BLaER1 (cell line): ENCODE data around the gene SLC17A4.

ENCODE experiments used
- H3K27ac ChIP-seq: shearing (Covaris generic); formaldehyde crosslinking; 2 replicates; pipeline ENCODE4 v1.8.1; 2022
- H3K27me3 ChIP-seq: shearing (Covaris generic); formaldehyde crosslinking; 2 replicates; pipeline ENCODE4 v1.8.1; 2022
- H3K36me3 ChIP-seq: shearing (Covaris generic); formaldehyde crosslinking; 2 replicates; pipeline ENCODE4 v1.8.1; 2022
- H3K4me1 ChIP-seq: shearing (Covaris generic); formaldehyde crosslinking; 2 replicates; pipeline ENCODE4 v1.8.1; 2022
- H3K4me2 ChIP-seq: shearing (Covaris generic); formaldehyde crosslinking; 2 replicates; pipeline ENCODE4 v1.8.1; 2022
- H3K4me3 ChIP-seq: shearing (Covaris generic); formaldehyde crosslinking; 2 replicates; pipeline ENCODE4 v1.8.1; 2022
- H3K9ac ChIP-seq: shearing (Covaris generic); formaldehyde crosslinking; 2 replicates; pipeline ENCODE4 v1.8.1; 2022
- H3K9me3 ChIP-seq: shearing (Covaris generic); formaldehyde crosslinking; 2 replicates; pipeline ENCODE4 v1.8.1; 2022
- H4K20me1 ChIP-seq: shearing (Covaris generic); formaldehyde crosslinking; 2 replicates; pipeline ENCODE4 v1.8.1; 2022
- Cebpa-rat ChIP-seq: shearing (Covaris generic); IDR thresholded peaks from 2 replicates; pipeline ENCODE4 v1.8.1; 2022

The SLC17A4 gene

GRCh38 chr6:25774120-25774715 lies 19.7 kb downstream of the SLC17A4 start:
- H3K27ac ChIP-seq, result no peak overlapping the region
- no peaks in the 10 kb centered on the region for H3K36me3 ChIP-seq
- H3K27me3 ChIP-seq, result no peaks in the 10 kb centered on the region
- TF ChIP-seq Cebpa-rat, result no peak
- H3K4me2 ChIP-seq, result no peak overlapping the region
- H3K4me1 ChIP-seq, result no peaks in the 10 kb centered on the region
- H3K9ac ChIP-seq, result no peak overlapping the region
- H3K9me3 ChIP-seq, result no peaks in the 10 kb centered on the region
- H4K20me1 ChIP-seq, result no peaks in the 10 kb centered on the region
- no peak overlapping the region for H3K4me3 ChIP-seq

- TF ChIP-seq Cebpa-rat, result no peak
- Histone ChIP-seq H3K4me3 (no peak overlapping the region), H3K36me3 (no peaks in the 10 kb centered on the region), H3K27me3 (no peaks in the 10 kb centered on the region), H3K9me3 (no peaks in the 10 kb centered on the region), H3K27ac (no peak overlapping the region), H3K4me2 (no peak overlapping the region), H3K4me1 (no peaks in the 10 kb centered on the region), H4K20me1 (no peaks in the 10 kb centered on the region), H3K9ac (no peak overlapping the region)
Observed at GRCh38 chr6:25777031-25777430, 22.5 kb downstream of the SLC17A4 start.

- Histone ChIP-seq H3K9ac (no peak overlapping the region), H4K20me1 (no peaks in the 10 kb centered on the region), H3K27ac (no peak overlapping the region), H3K9me3 (no peaks in the 10 kb centered on the region), H3K27me3 (no peaks in the 10 kb centered on the region), H3K36me3 (no peaks in the 10 kb centered on the region), H3K4me3 (no peak overlapping the region), H3K4me2 (no peak overlapping the region), H3K4me1 (no peaks in the 10 kb centered on the region)
- TF ChIP-seq Cebpa-rat, result no peak
Observed at GRCh38 chr6:25777856-25778649, 23.5 kb downstream of the SLC17A4 start.

- no peaks in the 10 kb centered on the region for H3K36me3 ChIP-seq
- H3K27ac ChIP-seq, result no peak overlapping the region
- no peak overlapping the region for H3K4me2 ChIP-seq
- H4K20me1 ChIP-seq, result no peaks in the 10 kb centered on the region
- H3K4me1 ChIP-seq, result no peaks in the 10 kb centered on the region
- no peaks in the 10 kb centered on the region for H3K27me3 ChIP-seq
- no peak for TF ChIP-seq Cebpa-rat
- H3K9me3 ChIP-seq, result no peaks in the 10 kb centered on the region
- no peak overlapping the region for H3K4me3 ChIP-seq
- H3K9ac ChIP-seq, result no peak overlapping the region
Observed at GRCh38 chr6:25781134-25781533, 26.6 kb downstream of the SLC17A4 start.

GRCh38 chr6:25787428-25787827 lies 32.9 kb downstream of the SLC17A4 start:
- Histone ChIP-seq H3K4me2 (no peak overlapping the region), H3K4me3 (no peak overlapping the region), H3K27me3 (no peaks in the 10 kb centered on the region), H3K36me3 (no peaks in the 10 kb centered on the region), H3K9me3 (no peaks in the 10 kb centered on the region), H4K20me1 (no peaks in the 10 kb centered on the region), H3K4me1 (no peaks in the 10 kb centered on the region), H3K27ac (no peak overlapping the region), H3K9ac (no peak overlapping the region)
- TF ChIP-seq Cebpa-rat, result no peak

- Histone ChIP-seq H3K4me2 (no peak overlapping the region), H3K27ac (no peak overlapping the region), H3K4me3 (no peak overlapping the region), H4K20me1 (no peaks in the 10 kb centered on the region), H3K27me3 (no peaks in the 10 kb centered on the region), H3K9ac (no peak overlapping the region), H3K4me1 (no peaks in the 10 kb centered on the region), H3K36me3 (no peaks in the 10 kb centered on the region), H3K9me3 (no peaks in the 10 kb centered on the region)
- no peak for TF ChIP-seq Cebpa-rat
Observed at GRCh38 chr6:25788305-25788922, 33.9 kb downstream of the SLC17A4 start.

- H3K36me3 ChIP-seq, result no peaks in the 10 kb centered on the region
- no peak overlapping the region for H3K4me2 ChIP-seq
- no peaks in the 10 kb centered on the region for H4K20me1 ChIP-seq
- TF ChIP-seq Cebpa-rat, result no peak
- H3K9me3 ChIP-seq, result no peaks in the 10 kb centered on the region
- H3K27me3 ChIP-seq, result no peaks in the 10 kb centered on the region
- no peak overlapping the region for H3K9ac ChIP-seq
- no peaks in the 10 kb centered on the region for H3K4me1 ChIP-seq
- no peak overlapping the region for H3K4me3 ChIP-seq
- H3K27ac ChIP-seq, result no peak overlapping the region
Observed at GRCh38 chr6:25789475-25789874, 34.9 kb downstream of the SLC17A4 start.

GRCh38 chr6:25792016-25792415 lies 37.5 kb downstream of the SLC17A4 start:
- Histone ChIP-seq H3K4me1 (no peaks in the 10 kb centered on the region), H3K9ac (no peak overlapping the region), H3K36me3 (no peaks in the 10 kb centered on the region), H4K20me1 (no peaks in the 10 kb centered on the region), H3K27ac (no peak overlapping the region), H3K9me3 (no peaks in the 10 kb centered on the region), H3K27me3 (no peaks in the 10 kb centered on the region), H3K4me2 (no peak overlapping the region), H3K4me3 (no peak overlapping the region)
- TF ChIP-seq Cebpa-rat, result no peak

- no peak for TF ChIP-seq Cebpa-rat
- Histone ChIP-seq H3K36me3 (no peaks in the 10 kb centered on the region), H3K27me3 (no peaks in the 10 kb centered on the region), H3K9ac (no peak overlapping the region), H3K27ac (no peak overlapping the region), H3K9me3 (no peaks in the 10 kb centered on the region), H3K4me2 (no peak overlapping the region), H3K4me1 (no peaks in the 10 kb centered on the region), H4K20me1 (no peaks in the 10 kb centered on the region), H3K4me3 (no peak overlapping the region)
Observed at GRCh38 chr6:25793970-25794369, 39.4 kb downstream of the SLC17A4 start.

- H4K20me1 ChIP-seq, result no peaks in the 10 kb centered on the region
- no peak overlapping the region for H3K27ac ChIP-seq
- H3K36me3 ChIP-seq, result no peaks in the 10 kb centered on the region
- no peaks in the 10 kb centered on the region for H3K9me3 ChIP-seq
- no peaks in the 10 kb centered on the region for H3K4me1 ChIP-seq
- no peaks in the 10 kb centered on the region for H3K27me3 ChIP-seq
- H3K4me3 ChIP-seq, result no peak overlapping the region
- no peak overlapping the region for H3K4me2 ChIP-seq
- TF ChIP-seq Cebpa-rat, result no peak
- no peak overlapping the region for H3K9ac ChIP-seq
Observed at GRCh38 chr6:25794784-25795183, 40.2 kb downstream of the SLC17A4 start.
